AG20443 (cell line): ENCODE measurements around the gene FOXN3.
"Not testable (repeated sequence)": the region's sequence is repeated elsewhere in the genome, so short reads cannot be mapped to it uniquely, and the experiment has no call there.

ENCODE experiments used
- DNase-seq: peaks from one replicate; pipeline ENCODE4 v3.0.0; 2012; ENCODE audit warnings: low spot score, mixed read lengths

The FOXN3 gene

GRCh38 chr14:89163031-89163636 is 253.9 kb downstream of the FOXN3 start:
- DNase-seq, result no peak

DNA sequence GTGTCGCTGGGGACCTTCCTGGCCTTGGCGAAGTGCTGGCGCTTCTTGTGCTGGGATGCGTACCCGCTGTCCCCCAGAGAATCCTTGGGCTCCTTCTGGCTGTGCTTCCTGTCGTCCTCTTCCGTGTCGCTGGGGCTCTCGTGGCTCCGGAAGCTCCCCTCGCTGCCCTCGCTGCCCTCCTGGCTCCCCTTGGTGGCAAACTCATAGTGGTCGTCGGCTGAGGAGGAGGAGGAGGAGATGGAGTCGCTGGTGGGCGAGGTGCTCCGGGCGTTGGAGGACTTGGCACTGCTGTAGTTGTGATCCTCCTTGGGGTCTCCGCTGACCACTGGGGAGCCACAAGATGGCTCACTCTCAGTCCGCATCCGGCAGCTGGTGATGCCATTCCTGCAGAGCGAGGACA is 254.4 kb downstream of the FOXN3 start:
- no peak for DNase-seq

GRCh38 chr14:89160437-89160836 is 256.6 kb downstream of the FOXN3 start:
- DNase-seq, result no peak

- DNase-seq, result no peak
Measured at GRCh38 chr14:89158701-89159100, 258.3 kb downstream of the FOXN3 start.

DNA sequence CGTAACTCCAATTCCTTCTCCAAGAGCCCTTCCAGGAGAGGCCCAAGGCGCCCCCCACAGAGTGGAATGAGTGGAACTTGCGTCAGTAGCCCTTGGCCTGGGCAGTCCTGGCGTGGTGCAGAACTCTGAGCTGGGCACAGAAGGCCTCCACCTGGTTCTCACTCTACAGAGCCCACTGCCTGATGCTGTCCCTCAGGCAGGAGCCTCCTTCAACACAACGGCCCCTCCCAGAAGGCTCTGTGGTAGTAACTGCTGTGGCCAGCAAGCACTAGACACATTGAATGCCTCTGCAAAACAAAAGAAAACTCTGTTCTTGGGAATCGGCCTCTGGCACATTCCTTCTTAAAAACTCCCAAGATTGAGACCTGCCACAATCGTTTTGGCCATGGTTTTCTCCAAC is 258.9 kb downstream of the FOXN3 start:
- DNase-seq, result not testable (repeated sequence)

DNA sequence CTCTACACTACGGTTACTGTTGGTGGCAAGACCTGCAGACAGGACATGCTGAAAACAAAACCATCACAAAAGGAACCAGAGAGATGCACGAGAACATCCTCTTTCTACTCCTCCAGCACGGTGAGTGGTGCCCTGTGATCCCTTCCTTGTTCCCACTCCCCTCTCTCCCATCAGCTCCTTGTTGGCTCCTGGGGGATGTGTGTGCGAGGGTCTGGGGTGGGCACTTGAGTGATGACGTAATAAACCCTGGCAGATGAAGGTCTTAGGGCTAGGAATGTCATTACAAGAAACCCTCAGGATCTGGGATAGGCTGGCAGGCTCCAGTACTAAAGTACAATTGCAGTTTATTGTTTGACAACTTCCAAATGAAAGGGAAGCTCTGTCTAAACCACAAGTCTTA is 261.5 kb downstream of the FOXN3 start:
- no peak for DNase-seq

DNA sequence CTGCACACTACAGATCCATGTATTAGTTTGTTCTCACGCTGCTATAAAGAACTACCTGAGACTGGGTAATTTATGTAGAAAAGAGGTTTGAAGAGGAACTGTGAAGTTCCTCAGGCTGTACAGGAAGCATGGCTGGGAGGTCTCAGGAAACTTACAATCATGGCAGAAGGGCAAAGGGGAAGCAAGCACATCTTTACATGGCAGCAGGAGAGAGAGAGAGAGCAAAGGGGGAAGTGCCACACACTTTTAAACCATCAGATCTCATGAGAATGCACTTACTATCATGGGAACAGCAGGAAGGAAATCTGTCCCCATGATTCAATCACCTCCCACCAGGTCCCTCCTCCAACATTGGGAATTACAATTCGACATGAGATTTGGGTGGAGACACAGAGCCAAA is 265.3 kb downstream of the FOXN3 start:
- not testable (repeated sequence) for DNase-seq

DNA sequence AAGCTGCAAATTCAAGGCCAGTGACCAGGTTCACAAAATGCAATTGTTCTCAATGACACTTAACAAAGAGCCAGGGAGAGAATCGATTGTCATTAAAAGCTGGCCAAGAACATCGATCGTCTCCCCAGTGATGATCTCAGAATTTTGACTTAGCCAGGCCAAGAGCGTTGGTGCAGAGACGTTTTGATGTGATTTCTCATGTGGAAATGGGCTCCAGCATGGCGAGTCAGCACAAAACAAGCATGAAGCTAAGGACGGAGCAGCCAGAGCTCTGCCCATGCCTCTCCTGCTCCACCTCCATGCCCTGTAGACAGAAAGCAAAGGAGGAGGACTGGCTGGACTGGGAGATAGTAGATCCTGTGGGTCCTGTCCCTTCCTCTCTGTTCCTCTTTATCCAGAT is 270.8 kb downstream of the FOXN3 start:
- peak; percentile 51 for DNase-seq

GRCh38 chr14:89144642-89145041 is 272.4 kb downstream of the FOXN3 start:
- no peak for DNase-seq

DNA sequence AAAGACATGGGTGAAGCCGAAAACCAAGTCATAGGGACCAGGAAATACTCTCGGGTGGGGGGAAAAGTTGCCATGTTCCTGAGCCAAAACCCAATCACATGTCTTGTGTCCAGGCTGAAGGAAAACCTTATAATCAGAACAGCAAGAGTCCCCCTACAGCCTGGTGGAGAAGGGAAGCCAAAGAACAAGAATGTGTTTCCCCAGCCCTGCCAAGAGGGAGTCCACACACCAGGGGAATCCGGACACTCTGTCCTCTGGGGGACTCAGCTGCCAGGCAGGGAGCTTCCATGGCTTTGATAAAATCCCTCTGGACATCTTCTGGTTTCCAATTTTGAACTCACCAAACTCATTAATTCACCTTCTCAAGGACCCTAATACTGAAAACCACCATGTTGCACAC is 273.0 kb downstream of the FOXN3 start:
- no peak for DNase-seq

- DNase-seq, result no peak
Measured at GRCh38 chr14:89143595-89143994, 273.4 kb downstream of the FOXN3 start.

GRCh38 chr14:89142366-89142765 is 274.7 kb downstream of the FOXN3 start:
- DNase-seq, result no peak

DNA sequence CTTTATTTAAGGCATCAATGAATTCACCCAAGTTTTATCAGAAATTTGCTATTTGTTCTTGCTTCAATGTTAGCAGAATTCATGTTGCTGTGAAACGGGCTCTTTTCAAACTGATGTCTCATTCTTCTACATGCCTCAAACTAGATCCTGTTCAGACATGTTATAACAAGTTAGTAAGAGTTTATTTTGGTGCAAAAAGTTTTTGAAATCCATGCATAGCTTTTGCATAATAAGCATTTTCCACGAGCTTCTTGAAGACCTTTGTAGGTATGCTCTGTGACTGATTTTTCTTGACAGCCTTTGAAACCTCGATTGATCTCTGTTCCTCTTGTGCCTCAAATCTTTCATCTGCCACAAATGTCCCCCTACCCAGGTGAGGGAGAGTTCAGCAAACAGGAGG is 275.2 kb downstream of the FOXN3 start:
- no peak for DNase-seq

GRCh38 chr14:89140326-89140725 is 276.7 kb downstream of the FOXN3 start:
- DNase-seq, result no peak

- DNase-seq, result no peak
Measured at GRCh38 chr14:89139404-89140247, 277.4 kb downstream of the FOXN3 start.

- no peak for DNase-seq
Measured at GRCh38 chr14:89138846-89139245, 278.2 kb downstream of the FOXN3 start.

DNA sequence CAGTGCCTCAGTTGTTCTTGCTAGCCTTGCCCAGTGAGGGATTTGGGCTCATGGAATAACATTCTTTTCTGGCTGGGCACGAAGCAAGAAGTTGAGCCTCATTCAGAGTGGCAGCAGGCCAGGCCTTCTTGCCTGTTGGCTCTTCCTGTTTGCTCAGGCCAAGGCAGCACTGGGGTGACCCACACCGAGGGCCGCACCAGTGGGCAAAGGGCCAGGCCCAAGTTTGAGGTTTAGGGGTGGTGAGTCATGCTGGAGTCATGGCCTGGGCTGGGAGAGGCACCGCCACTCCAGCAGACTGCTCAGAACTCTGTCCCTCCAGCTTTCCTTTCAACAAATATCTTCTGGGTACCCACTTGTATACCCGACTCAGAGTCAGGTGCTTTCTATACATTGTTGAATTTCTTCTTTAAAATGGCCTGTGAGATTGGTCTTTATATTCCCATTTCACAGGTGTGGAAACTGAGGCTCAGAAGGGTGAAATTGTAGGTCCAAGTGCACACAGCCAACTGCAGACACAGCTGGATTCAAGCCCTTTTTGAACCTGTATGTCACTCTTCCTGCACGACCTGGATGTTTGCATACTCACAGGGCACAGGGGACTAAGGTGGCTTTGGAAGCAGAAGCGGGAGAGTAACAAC is 279.4 kb downstream of the FOXN3 start:
- DNase-seq, result peak; percentile 97

DNA sequence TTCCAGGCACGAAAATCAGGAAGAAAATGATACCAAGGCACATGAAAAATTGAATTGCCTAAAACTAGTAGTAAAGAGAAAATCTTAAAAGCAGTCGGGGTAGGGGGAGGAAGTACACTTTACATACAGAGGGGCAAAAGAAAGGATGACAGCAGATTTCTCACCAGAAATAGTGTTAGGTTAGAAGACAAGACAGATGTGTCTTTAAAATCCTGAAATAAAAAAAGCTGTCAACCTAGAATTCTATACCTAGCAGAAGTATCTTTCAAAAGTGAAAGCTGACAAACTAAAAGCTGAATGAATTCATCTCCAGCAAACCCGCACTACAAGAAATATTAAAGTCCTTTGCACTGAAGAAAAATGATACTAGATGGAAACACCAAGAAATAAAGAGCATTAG is 280.4 kb downstream of the FOXN3 start:
- no peak for DNase-seq

- no peak for DNase-seq
Measured at GRCh38 chr14:89134640-89135039, 282.4 kb downstream of the FOXN3 start.

DNA sequence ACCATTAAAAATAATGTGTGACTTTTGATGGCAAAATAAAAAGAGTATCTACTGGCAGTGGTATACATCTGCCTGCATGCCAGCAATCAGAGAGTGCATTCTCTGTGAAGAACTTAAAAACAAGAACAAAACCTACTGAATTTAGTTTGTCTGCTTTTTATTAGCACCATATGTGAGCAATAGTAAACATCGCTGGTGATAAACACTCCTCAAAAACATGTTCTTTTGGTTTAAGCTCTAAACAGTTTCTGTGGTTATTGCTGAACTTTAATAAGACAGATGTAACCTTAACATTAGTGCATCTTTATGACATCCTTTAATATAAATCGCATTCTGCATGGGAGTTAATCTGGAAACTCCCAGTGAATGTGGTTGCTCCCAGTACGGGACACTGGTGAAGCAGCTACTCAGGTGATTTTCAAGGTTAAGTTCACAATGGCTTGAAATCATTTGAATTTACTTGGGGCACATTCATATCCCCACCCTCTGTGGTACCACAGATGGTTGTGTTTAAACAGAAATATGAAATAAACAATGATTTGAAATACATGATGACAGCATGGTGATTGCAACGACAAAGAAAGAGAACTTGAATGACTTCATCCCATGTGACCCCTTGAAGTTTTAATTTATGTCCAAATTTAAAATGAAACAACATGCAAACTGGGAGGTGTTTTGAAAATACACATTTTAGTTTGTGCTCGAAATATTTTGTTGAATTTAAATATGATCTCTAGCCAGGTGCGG is 285.9 kb downstream of the FOXN3 start:
- DNase-seq, result no peak

DNA sequence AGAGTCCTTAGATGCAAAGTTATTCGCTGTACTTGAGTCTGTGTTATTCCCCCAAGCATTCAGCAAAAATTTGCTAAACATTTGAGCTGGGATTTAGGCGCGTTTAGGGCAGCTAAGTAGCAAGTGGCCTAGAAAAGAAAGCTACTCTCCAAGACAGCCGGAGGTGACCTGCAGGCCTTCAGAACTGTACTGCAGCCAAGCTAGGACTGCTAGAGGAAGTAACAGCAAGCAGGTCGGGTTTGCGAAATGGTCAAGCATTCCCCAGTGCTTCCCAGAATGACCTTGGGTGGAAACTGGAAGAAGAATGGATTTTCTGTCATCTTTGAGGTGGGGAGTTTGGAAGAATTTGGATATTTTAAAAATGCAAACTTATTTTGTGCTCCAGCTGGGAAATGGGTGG is 287.5 kb downstream of the FOXN3 start:
- DNase-seq, result no peak

DNA sequence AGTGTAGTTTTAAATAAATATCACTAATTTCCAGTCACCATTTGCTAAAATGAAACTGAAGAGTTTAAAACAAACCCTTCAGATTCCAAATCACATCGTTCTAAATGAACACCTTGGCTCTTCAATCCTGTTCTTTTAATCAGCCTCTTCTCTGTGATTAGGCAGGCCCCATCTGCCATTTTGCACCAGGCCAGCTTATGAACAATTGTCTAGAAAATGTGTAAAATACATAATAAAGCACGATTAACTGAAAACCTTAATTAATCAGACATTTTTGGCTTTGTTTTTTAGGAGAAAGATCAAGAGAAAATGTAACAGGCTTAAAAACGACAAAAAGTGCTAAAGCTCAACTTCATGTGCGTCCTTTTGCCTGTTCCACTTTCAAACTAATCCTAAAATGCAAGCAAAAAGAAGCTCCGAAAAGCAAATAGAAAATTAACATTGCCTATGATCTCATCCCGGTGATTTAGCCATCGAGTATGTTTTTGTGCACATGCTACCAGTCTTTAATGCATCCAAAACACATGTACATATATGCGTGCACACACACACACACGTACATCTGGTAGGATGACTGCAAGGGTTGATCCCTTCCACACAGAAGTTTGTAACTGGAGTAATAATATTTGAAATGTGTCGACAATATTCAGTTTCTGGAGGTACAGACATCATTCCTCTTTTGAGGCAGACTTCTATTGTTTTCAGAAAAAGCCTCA is 288.6 kb downstream of the FOXN3 start:
- no peak for DNase-seq
